H1 (cell line): ENCODE results near the gene RREB1. TPM values are rescaled to one million over a fixed set of nuclear protein-coding genes. Genes with fewer than 3 reads are reported as not detected.

Experiments
- CTCF ChIP-seq, 3 experiments: IDR thresholded peaks; 1 replicate in 2 of 3; 2 replicates in 1 of 3; pipeline versions ENCODE4 v1.5.1 to v1.6.1; 2011; ENCODE audit warnings: low read length in 3 of 3, mild to moderate bottlenecking in 3 of 3, inconsistent platforms in 2 of 3, low read depth in 1 of 3, moderate library complexity in 1 of 3; ENCODE audit not compliant: insufficient read depth in 1 of 3; ENCODE audit errors: control extremely low read depth in 1 of 3
- MAFK ChIP-seq: IDR thresholded peaks from 2 replicates; pipeline ENCODE4 v1.6.1; 2012; ENCODE audit warnings: low read depth, mild to moderate bottlenecking, improper control_type of control experiment, low read length
- TAF7 ChIP-seq: optimal IDR thresholded peaks from 2 replicates; pipeline ENCODE3; 2011; ENCODE audit warnings: low read depth, mild to moderate bottlenecking, inconsistent platforms, low read length, moderate library complexity, borderline replicate concordance
- polyA plus RNA-seq, 7 experiments: library from polyadenylated mRNA; depleted of rRNA in 3 of 7; stranded (reverse) in 5 of 7; unstranded in 2 of 7; fragments of >200 nt in 5 of 7; fragments of 200-250 nt in 2 of 7; gene quantifications; 1 replicate in 5 of 7; 2 replicates in 1 of 7; 4 replicates in 1 of 7; pipeline versions ENCODE4 v1.2.1 to v1.2.3, GENCODE V29; 2011 to 2013; ENCODE audit warnings: missing spikeins in 2 of 7, mixed read lengths in 2 of 7
- total RNA-seq: library from RNA; stranded (reverse); fragmentation: NEBNext Ultra II Directional; extraction: Animal tissue kit (Norgen Biotek cat#: 25700); gene quantifications from 2 replicates; pipeline ENCODE4 v1.2.1, GENCODE V29; 2021

RREB1 gene
- total and polyA plus RNA-seq, 2 of the 8 experiments (the other 6 are each of a cell fraction or from before 2014, with no cell fraction given), result 3.9 to 34.7 TPM

- TF ChIP-seq CTCF (IDR thresholded peaks at IDR 0.05; ENCODE audit: control extremely low read depth in 1 of 3, insufficient read depth in 1 of 3, low read depth in 1 of 3, low read length in 3 of 3), result no peak
- TF ChIP-seq TAF7, result no peak
- TF ChIP-seq MAFK, result no peak
Measured at GRCh38 chr6:7260291-7261031, 152.7 kb downstream of the RREB1 start (continued).
